Measurements from ENCODE around the gene CNTLN. TPM values are rescaled to one million over a fixed set of nuclear protein-coding genes. Genes with fewer than 3 reads are reported as not detected.

Gene CNTLN
- total and polyA plus RNA-seq, 9 of the 15 experiments (the other 6 are each of a cell fraction or from before 2014, with no cell fraction given) = 0.08 TPM; not detected in 8

GRCh38 chr9:17339156-17339555 lies 204.3 kb downstream of the CNTLN start:
- intact Hi-C loops (cut with micrococcal nuclease) = no loop called here
- no peak overlapping the region for H3K9ac ChIP-seq (ENCODE audit: insufficient read depth in 1 of 2, low read depth in 2 of 2, low read length in 2 of 2)
- ChIA-PET CTCF (ENCODE audit: low intra/inter-chr PET ratio) (no interaction called here), POLR2A (no interaction called here)
- no peaks in the 10 kb centered on the region for H3K4me1 ChIP-seq (replicated peaks in 1 of 2; ENCODE audit: control insufficient read depth in 2 of 2, insufficient read depth in 2 of 2, low read length in 2 of 2)
- in situ Hi-C loops (cut with MboI) = no loop called here
- H3K79me2 ChIP-seq (ENCODE audit: control insufficient read depth, insufficient read depth, low read length) = no peaks in the 10 kb centered on the region
- TF ChIP-seq ZNF609 (CRISPR knock-in tag; IDR thresholded peaks at IDR 0.05; ENCODE audit: borderline replicate concordance) (no peak), HDGF (IDR thresholded peaks at IDR 0.05) (no peak), REST (IDR thresholded peaks at IDR 0.05; ENCODE audit: borderline replicate concordance) (no peak), REST (CRISPR knock-in tag; IDR thresholded peaks at IDR 0.05; ENCODE audit: low read depth) (no peak), HINFP (tag; conservative IDR thresholded peaks at IDR 0.05; ENCODE audit: low read depth) (no peak), FOXK2 (conservative IDR thresholded peaks at IDR 0.05 in 1 of 2, IDR thresholded peaks at IDR 0.05 in 1 of 2; ENCODE audit: low read depth in 2 of 2) (no peak), ZNF395 (CRISPR knock-in tag; IDR thresholded peaks at IDR 0.05) (no peak)
- H3K4me2 ChIP-seq (ENCODE audit: insufficient read depth, low read length) = no peak overlapping the region
- no peak overlapping the region for H2AFZ ChIP-seq (ENCODE audit: low read depth, low read length)
- ATAC-seq (no peak), FAIRE-seq (no peak), DNase-seq (ENCODE audit: extremely low read depth in 1 of 4, low spot score in 3 of 4) (no peak)
- no peaks in the 10 kb centered on the region for H3K36me3 ChIP-seq (ENCODE audit: control insufficient read depth, insufficient read depth, low read length)
- no peaks in the 10 kb centered on the region for H3K9me1 ChIP-seq (ENCODE audit: control insufficient read depth, insufficient read depth, low read length)
- no peak overlapping the region for H3K4me3 ChIP-seq
- H3K27ac ChIP-seq (ENCODE audit: extremely low read depth, low read depth, low read length) = no peak overlapping the region
- H4K20me1 ChIP-seq (replicated peaks; ENCODE audit: control insufficient read depth, insufficient read depth, low read length) = no peaks in the 10 kb centered on the region
- H3K27me3 ChIP-seq (ENCODE audit: control insufficient read depth in 2 of 2, insufficient read depth in 2 of 2, low read length in 2 of 2) = no peaks in the 10 kb centered on the region
- H3K9me3 ChIP-seq (replicated peaks; ENCODE audit: control insufficient read depth, insufficient read depth, low read depth, low read length) = no peaks in the 10 kb centered on the region
- BruUV-seq (replicated peaks) = no TSS peak
